Daoy (cell line): ENCODE measurements around the gene NKX2-4. TPM values are rescaled to one million over a fixed set of nuclear protein-coding genes. Genes with fewer than 3 reads are reported as not detected.
"Not testable (repeated sequence)": the region's sequence is repeated elsewhere in the genome, so short reads cannot be mapped to it uniquely, and the experiment has no call there.

Experiments used
- DNase-seq: peaks from one replicate; pipeline ENCODE4 v3.0.0-alpha.2; 2015; ENCODE audit warnings: low read depth
- total RNA-seq: library from RNA; depleted of rRNA; stranded (reverse); fragments of >200 nt; shearing (Covaris generic); gene quantifications from 2 replicates; pipeline ENCODE4 v1.2.3, GENCODE V29; 2014; rRNA removed

The NKX2-4 gene
- 3.8 and 7.3 TPM in 2 replicates for total RNA-seq

DNA sequence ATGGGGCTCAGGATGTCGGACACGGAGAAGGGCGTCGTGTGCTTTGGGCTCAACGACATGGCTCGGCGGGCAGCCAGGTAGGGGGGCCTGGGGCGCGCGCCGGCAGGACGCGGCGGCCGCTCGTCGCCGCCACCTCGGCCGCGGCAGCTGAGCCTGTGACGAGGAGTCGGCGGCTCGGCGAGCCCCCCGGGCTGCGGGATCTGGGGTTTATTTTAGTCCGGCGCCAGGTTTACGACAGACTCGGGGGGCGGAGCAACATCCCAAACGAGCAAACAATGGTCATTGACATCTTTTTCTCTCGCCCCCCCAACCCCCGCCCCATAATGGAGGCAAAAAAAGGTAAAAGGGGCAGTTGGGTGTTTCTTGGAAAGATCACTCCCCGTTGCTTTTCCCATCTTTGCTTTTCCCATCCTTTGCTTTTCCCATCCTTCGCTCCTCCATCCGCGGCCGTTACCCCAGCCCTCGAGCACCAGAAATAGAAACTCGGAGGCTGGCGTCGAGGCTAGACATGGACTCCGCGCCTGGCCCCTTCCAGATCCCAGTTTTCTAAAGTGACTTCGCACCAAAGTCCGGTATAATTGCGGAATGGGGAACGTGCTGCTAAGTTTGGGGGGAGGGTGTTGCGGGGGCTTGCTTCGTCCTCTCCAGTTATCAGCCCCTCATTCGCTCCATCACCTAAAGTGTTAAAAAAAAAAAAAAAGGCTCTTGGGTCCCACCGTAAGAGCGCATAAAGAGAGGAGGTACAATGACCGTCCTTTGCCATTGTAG, at the start of gene NKX2-4:
NKX2-4 (minus strand) TSS at position 186 of the 768 bp plus-strand sequence; CDS start at position 59, 127 bp downstream.
- peak; percentile 41 for DNase-seq

GRCh38 chr20:21437816-21438215, 40.5 kb upstream of the NKX2-4 start:
- DNase-seq = no peak

DNA sequence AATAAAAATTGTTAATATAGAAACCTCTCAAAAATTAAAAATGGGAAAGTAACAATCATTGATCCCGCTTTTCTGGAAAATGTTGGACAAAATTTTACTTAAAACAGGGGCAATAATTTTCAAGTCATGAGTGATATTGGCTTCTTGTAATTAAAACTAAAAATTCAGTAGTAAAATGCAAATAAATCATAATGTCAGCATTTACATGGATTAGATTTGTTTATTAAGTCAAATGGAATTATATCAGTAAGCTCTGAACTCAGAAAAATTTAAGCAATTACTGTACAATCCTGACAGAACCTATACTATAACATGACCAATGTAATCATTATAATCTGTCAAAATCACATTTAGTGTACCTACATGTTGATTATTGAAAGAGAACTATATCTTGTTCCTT, 39.9 kb upstream of the NKX2-4 start:
- no peak for DNase-seq

DNA sequence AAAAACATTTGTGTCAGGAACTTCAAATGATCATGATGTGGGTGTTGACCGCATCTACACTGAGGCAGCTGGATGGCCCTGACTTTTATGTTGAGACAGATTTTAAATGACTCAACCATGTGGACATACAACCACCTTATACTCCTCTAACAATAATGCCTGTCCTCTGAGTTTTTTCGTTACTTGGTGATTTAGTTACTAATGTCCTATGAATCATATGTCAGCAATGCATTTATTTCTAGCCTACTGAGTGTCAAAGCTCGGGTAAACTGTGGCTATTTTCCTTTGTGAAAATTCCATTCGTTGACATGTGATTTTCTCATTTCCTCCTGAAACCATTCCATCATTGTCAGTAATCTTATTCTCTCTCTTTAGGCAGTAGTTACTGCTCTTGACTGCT, 38.9 kb upstream of the NKX2-4 start:
- peak; percentile 73 for DNase-seq

DNA sequence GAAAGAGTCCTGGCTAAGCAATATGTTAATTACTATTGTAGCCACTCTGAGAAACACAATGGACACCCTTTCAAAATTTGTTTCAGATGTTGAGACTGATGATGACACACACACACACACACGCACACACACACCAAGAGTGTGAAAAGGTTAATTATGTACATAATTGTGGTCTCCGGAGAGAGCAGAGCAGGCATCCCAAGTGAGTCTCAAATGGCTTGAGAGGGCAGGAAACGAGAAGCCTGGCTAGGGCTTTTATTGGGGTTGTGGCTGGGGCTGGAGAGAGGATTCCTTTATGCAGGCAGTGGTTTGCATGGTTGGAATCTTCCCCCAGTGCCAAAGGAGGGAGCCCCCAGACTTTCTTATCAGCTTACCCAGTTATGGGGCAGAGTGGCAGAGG, 38.2 kb upstream of the NKX2-4 start:
- DNase-seq = peak; percentile 43

- peak; percentile 42 for DNase-seq
Measured at GRCh38 chr20:21433329-21433890, 36.1 kb upstream of the NKX2-4 start.

DNA sequence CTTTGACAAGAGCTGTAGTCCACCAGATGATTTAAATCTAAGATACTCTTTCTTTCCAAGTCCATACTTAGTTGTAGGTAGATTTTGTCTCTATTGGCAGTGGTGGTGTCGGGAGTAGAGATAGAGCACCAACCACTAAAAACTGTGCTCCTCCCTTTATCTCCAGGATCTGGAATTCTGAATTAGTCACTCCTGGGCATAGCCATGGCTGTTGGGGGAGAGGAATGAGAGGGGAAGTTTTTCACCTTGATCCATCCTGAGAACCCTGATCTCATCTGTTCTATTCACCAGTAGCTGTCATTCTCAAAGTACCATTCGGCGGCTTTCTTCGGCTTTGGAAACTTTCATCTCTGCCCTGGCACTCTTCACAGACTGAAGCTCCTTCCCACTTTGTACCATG, 35.6 kb upstream of the NKX2-4 start:
- DNase-seq = no peak

GRCh38 chr20:21430020-21430419, 32.7 kb upstream of the NKX2-4 start:
- no peak for DNase-seq

DNA sequence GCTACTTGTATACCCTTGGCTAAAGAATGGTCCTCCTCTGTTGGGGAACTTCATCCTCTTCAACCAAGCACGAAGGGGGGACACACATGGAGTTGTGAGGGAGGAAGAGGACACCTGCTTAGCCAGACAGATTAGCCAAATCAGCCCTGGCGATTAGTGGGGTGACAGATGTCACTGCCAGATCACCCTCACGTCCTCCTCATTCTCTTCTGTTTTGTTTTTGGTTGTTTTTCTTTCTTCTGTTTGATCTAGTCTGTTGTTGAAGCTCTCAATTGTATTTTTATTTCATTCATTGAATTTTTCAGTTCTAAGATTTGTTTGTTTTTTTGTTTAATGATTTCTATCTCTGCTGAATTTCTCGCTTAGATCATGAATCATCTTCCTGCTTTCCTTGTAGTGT, 27.5 kb upstream of the NKX2-4 start:
- no peak for DNase-seq

- not testable (repeated sequence) for DNase-seq
Measured at GRCh38 chr20:21423712-21424111, 26.4 kb upstream of the NKX2-4 start.

DNA sequence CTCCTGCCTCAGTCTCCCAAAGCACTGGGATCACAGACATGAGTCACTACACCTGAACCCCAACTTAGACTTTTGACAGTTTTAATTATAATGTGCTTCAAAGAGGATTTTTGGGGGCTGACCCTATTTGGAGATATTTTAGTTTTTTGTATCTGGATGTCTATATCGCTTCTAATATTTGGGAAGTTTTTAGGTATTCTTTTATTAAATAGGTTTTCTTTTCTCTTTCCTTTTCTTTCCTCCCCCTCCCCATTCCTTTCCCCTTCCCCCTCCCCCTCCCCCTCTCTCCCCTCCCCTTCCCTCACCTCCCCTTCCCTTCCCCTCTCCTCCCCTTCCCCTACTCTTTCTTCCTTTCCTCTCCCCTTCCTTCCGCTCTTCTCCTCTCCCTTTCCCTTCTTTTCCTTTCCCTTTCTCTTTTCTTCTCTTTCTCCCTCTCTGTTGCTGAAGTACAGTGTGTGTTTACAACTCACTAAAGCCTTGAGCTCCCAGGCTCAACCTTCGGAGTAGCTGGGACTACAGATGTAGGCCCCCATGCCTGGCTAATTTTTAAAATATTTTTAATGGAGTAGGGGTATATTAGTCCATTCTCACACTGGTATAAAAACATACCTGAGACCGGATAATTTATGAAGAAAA, 24.4 kb upstream of the NKX2-4 start:
- no peak for DNase-seq

- DNase-seq = not testable (repeated sequence)
Measured at GRCh38 chr20:21419147-21419546, 21.8 kb upstream of the NKX2-4 start.

GRCh38 chr20:21413996-21414395, 16.7 kb upstream of the NKX2-4 start:
- DNase-seq = not testable (repeated sequence)

DNA sequence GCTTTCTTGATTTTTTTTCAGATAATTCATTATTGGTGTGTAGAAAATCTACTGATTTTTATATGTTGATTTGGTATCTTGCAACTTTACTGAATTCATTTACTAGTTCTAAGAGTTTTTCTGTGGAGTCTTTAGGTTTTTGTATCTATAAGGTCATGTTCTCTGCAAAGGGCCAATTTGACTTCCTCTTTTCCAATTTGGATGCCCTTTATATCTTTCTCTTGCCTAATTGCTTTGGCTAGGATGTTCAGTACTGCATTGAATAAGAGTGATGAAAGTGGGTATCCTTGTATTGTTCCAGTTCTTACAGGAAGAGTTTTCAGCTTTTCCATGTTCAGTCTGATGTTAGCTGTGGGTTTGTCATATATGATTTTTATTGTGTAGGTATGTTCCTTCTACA, 14.4 kb upstream of the NKX2-4 start:
- no peak for DNase-seq

DNA sequence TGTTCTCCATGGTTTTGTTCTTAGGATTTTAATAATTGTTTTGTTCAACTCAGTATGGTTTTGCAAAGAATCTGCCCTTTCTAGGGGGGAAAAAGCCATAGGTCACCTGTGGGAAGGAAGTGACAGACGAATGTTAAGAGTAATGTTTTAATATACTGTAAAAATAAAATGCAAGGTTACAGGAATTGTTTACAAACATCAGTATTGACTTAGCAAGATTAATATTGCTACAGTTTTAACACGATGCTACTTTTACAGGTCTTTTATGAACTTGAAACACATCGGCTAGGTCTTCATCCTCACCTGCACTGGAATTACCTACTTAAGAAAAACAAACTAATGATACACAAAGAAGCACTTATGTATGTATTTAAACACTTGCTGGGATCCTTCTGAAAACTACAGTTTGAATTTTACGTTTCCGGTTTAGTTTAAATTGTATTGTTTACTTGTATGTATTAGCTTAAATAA, 1.7 kb upstream of the NKX2-4 start:
- DNase-seq = no peak

DNA sequence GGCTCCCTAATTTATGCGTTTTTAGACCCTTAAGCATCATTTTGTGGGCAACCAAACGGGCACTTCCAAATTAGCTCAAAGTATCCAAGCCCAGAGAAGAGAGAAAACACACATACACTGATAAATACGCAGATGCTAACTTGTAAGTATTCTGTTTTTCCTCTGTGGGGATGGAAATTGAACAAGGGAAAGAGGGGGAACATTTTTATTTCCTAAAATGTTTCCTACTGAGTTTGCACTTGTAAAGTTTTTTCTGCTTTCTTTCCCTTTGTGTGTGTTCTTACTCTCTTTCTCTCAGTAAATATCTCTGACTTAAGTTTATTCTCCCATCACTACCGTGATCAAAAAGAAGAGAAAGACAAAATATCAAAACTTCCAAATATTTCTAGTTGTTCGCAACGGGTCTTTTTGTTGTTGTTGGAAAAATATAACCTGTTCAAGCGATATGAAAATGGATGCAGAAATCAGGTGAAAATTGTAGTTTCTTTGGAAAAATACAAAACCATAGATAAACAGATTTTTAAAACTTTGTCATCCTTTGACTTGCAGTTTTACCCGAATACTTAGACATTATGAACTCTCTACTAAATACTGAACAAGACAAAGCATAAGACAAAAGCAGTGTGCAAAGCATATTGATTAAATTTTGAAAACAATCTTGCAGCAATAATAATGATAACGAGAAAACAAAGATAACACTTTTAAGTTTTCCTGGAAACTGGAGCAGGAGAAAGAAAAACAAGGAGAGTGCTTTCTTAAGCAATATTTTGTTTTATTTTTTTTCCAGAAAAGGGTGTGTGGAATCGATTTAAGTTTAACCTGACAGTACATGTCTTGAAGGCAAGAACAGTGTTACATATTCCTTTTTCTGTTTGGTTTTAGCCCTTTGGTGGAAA, 1.0 kb upstream of the NKX2-4 start:
- DNase-seq = no peak

- DNase-seq = peak; percentile 43
Measured at GRCh38 chr20:21396599-21397340, 556 bp downstream of the NKX2-4 start.

DNA sequence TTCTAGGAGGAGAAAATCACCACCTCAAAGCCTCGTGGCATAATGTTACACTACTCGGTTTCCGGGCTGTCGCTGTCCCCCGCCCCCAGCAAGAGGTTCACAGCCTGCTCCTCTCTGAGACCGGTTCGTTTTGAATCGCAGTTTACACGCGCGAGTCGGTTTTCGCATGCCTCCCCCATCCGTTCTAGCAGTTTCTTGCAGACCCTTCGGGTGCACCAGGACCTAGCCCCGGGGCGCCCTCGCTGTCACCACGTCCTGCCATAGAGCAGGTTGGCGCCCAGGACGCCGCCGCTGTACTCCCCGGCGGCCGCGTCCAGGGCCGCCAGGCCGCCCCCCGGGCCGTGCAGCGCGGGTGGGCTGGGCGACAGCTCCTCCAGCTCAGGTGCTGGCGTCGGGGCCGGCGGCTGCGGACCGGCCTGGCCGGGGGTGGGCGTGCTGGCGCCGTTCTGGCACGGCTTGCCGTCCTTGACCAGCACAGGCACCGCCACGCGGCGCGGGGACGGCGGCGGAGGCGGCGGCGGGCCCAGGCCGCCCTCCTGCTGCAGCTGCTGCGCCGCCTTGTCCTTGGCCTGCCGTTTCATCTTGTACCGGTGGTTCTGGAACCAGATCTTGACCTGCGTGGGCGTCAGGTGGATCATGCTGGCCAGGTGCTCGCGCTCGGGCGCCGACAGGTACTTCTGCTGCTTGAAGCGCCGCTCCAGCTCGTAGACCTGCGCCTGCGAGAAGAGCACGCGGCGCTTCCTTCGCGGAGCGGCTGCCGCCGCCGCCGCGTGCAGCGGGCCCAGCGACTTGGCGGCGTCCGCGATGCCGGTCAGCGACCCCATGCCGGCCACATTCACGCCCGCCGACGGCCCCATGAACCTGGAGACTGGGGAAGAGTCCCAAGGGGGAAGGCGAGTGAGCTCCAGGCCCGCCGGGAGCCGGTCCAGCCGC, 1.4 kb downstream of the NKX2-4 start:
- peak; percentile 7 for DNase-seq

DNA sequence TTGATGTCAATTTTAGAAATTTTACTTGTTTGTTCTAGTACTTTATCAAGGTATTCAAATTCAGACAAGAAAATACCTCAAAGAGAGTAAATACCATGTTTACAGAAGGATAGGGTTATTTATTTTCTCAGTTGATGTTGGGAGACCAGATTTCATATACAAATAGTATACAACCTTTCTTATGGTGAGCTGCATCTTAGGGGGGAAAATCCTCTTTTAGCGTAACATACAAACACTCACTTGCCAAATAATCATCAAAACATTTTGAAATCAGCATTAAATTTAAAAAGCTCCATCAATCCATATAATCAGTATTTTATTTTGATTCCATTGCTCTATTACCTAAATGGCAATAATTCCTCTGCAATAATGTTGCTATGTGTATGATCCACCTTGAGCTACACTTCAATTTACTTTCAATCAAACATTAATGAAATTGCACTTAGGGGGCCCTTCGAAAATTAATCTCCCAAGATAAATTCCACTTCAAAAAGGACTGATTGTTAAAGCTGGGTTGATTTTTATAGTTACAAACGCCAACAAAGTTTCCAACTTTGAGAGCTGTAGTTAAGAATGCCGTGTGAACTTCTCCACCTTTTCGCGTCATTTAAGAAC, 2.2 kb downstream of the NKX2-4 start:
- no peak for DNase-seq

- DNase-seq = no peak
Measured at GRCh38 chr20:21394551-21394950, 2.8 kb downstream of the NKX2-4 start.
